ELF-1 (cell line): Measurements from ENCODE around the gene ZNF211.
A peak's percentile ranks its signal among the peaks of the same experiment; 100 is the strongest.

Experiments
- DNase-seq: peaks from one replicate; pipeline ENCODE4 v3.0.0-alpha.2; 2016; ENCODE audit warnings: low read depth, low spot score

ZNF211 gene

DNA sequence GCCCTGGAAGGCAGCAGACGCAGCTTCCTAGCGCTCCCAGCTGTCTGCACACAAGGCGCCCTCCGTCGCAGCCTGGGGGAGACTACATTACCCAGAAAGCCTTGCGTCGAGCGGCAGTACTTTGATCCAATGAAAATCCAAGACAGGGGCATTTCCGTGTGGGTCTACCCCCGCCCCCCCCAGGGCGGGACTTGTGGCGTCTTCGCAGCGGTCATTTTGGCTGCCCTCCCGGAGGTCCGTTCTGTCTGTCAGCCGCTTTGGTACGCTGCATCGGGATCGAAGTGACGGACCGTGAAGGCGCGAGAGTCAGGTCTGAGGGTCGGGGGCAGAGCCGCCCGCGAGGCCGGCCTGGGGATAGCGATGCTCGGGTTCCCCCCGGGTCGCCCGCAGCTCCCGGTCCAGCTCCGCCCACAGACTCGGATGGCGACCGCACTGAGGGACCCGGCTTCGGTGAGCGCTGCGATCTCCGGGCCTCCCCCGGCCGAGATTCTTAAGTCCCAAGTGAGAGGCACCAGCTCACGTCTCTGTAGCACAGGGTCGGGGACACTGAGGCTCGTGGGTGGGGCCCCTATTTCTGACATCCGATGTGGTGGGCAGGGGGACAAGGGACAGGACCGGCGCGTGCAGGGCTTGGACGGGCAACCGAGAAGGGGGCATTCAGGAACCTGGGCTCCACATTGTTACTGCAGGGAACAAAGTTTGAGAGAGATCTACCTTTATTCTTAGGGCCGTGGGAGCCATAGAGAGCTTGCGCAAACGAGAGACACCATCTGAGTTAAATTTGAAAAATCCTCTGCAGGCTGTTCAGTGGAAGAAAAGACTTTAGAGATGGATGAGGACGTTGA is at the start of gene ZNF211:
ZNF211 (plus strand) TSS at position 182 of the 845 bp plus-strand sequence; CDS start at position 361, 179 bp downstream.
- DNase-seq: peak; percentile 97

DNA sequence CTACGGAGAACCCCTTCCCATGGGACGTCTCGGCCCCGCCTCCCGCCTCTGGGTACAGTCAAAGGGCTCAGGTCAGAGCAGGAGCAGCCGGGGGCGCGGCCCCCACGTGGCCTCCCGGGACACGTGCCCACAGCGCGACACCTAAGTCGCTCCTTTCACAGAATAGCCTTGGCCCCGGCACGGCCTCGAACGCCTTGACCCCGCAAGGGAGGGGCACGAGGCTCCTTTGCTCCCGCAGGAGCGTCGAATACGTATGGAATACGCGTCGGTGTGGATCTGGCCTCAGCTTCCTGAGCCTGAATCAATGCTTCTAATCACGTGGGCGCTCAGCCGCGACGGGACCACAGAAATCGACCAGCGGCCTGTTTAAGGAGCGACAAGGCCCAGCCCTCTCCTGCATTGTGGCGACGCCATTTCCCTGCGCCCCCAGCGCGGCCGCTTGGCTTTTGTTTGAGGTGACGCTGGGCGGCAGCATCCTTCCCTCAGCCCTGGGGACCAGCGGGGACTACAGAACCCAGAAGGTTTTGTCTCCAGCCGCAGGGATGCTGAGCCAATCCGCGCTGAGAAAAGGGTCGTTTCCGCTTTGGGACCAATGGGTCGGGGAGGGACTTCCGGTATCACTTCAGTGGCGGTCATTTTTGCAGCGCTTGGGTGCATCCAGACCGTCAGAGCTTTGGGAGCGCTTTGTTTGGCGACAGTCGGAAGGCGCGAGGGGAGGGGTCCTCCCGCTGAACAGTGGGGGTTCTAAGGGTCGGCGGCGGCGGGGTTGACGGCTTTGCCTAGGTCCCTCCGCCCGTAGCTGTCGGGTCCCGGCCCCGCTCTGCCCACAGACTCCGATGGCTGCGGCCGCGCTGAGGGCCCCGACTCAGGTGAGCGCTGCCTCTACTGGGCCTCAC is 49.2 kb upstream of the ZNF211 start, which contains the start of gene ZIK1:
ZIK1 (plus strand) TSS at position 625 of the 896 bp plus-strand sequence; CDS start at position 837, 212 bp downstream.
- peak; percentile 96 for DNase-seq

DNA sequence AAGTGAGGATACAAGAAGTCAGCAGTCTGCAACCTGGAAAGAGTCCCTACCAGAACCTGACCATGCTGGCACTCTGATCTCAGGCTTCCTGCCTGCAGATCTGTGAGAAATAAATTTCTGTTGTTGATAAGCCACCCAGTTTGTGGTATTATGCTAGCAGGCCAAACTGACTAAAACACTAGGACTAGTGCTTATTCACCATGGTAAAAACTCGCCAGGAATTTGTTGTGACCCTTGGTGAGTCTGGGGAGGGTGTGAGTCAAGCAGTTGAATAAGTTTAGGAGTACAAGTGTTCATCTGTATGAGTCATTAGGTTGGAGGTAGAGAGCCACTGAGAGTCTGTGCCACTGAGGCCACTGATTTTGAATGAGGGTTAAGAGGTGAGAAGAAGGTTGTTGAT is 45.4 kb upstream of the ZNF211 start:
- DNase-seq: no peak

DNA sequence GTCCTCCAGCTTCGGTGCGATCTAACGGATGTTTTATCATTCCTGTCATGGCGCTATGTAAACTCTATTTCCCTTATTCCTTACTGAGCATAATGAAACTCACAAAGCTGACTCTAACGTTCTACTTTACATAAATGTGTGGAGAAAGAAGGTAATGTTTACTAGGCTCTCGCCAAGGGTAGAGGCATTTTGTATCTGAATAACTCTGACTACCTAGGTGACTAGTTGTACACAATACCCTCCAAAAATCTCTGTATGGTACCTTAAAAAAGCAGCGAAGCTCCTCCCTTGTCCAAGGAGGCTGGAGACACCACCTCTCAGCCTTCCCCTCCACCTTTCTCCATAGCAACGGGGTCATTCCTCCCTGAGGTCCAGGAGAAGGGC is 33.6 kb upstream of the ZNF211 start:
- no peak for DNase-seq

DNA sequence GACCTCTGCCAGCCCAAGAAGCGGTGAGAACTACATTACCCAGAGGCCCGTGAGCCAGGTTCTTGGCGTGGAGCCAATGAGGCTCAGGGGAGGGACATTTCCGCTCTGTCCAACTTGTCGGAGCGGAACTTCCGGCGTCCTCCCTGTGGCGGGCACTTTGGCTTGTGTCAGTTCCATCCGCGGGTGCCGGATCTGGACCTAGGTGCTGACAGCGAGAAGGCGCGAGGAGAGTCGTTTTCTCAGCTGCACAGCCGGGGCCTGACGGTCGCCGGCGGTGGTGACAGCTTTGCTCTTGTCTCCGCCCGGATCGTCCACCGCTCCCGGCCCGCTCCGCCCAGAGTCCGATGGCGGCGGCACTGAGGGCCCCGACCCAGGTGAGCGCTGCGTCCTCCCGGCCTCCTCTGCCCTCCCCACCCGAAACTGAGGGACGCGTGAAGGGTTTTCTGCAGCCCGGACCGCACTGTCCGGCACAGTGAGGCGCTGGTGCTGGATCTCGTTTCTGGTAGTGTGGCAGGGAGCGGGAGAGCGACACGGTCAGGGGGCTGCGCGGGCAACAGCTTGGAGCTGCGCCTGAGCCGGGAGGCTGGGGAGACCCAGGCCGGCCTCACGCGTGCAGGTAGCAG is 33.1 kb upstream of the ZNF211 start, which contains the start of gene ZNF530:
ZNF530 (plus strand) TSS at position 125 of the 623 bp plus-strand sequence. CDS start 4,461 bp downstream, outside the sequence.
- peak; percentile 91 for DNase-seq

DNA sequence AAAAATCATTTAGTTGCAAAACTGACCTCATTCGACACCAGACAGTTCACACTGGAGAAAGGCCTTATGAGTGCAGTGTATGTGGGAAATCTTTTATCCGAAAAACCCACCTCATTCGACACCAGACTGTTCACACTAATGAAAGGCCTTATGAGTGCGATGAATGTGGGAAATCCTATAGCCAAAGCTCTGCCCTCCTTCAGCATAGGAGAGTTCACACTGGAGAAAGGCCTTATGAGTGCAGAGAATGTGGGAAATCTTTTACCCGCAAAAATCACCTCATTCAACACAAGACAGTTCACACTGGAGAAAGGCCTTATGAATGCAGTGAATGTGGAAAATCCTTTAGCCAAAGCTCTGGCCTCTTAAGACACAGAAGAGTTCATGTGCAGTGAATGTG is 26.0 kb upstream of the ZNF211 start:
- no peak for DNase-seq

DNA sequence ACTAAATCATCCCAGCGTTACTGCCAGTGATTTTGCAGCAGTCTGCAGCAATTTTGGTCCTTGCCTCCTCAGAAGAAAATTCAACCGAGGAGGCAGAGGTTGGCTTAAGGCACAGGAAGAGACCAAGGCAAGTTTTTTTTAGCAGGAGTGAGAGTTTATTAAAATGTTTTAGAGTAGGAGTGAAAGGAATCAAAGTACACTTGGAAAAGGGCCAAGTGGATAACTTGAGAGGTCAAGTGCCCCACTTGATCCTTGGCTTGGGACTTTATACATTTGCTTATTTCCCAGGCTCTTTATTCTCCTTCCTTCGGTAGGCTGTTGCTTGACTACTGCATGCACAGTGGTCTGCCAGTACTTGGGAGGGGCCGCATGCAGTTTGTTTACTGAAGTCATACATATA is 21.9 kb upstream of the ZNF211 start:
- DNase-seq: no peak

DNA sequence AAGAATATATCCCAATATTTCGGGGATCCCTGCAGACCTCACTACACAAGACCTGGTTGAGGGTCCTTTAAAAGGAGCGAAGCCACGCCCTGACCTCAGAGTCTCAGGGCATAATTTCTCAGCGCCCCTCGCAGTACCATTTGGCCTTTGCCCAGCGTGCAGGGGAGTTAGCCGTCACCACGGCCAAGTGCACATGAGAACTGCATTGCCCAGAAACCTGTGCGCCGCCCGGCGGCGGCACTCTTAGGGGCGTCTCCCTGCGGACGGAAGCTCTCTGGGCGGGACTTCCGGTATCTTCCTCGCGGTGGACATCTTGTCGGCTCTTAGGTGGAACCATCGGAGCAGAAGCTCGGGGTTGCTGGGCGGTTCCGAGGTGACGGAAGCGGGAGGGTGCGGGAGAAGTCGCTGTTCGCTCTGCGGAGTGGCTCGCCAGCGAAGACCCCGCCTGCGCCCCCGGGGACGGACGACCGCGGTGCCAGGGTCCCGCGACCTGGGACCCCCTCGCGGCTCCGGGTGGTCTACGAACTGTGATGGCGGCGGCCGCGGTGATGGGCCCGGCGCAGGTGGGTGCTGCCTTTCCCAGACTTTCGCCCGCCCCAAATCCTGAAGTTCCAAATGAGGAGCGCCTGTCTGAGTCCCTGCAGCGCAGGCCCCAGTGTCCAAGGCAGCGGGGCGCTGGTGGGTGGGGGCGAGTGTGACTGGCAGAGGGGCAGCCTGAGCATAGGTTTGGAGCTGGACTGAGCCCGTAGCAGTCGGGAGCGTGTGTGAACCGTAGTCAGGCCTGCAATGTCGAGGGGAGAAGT is 18.8 kb upstream of the ZNF211 start, which contains the start of gene ZNF134:
ZNF134 (plus strand) TSS at position 302 of the 803 bp plus-strand sequence. CDS start 5,227 bp downstream, outside the sequence.
- DNase-seq: peak; percentile 92

DNA sequence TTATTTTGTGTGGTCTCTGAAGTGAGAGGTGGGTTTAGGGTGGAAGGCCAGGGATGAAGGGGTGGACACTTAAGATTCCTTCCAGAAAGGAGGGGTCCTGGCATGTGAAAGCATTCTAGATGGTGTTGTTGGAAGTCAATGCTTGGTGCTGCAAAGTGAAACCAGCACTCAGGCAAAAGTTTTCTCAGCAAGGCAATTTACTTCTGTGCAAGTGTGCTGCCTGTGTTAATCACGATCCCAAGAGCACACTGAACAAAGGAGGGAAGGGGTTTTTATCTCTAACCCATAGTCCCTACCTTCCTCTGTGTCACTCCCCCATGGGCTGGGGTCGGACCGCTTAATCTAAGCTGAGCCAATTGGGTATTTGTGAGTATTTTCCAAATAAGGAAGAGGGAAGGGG is 17.6 kb upstream of the ZNF211 start:
- no peak for DNase-seq

DNA sequence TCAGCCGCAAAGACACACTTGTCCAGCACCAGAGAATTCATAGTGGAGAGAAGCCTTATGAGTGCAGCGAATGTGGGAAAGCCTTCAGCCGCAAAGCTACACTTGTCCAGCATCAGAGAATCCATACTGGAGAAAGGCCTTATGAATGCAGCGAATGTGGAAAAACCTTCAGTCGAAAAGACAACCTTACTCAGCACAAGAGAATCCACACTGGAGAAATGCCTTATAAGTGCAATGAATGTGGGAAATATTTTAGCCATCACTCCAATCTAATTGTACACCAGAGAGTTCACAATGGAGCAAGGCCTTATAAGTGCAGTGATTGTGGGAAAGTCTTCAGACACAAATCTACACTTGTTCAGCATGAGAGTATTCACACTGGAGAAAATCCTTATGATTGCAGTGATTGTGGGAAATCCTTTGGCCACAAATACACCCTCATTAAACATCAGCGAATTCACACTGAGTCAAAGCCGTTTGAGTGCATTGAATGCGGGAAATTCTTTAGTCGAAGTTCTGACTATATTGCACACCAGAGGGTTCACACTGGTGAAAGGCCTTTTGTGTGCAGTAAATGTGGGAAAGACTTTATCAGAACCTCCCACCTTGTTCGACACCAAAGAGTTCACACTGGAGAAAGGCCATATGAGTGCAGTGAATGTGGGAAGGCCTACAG is 12.2 kb upstream of the ZNF211 start:
- DNase-seq: peak; percentile 16

DNA sequence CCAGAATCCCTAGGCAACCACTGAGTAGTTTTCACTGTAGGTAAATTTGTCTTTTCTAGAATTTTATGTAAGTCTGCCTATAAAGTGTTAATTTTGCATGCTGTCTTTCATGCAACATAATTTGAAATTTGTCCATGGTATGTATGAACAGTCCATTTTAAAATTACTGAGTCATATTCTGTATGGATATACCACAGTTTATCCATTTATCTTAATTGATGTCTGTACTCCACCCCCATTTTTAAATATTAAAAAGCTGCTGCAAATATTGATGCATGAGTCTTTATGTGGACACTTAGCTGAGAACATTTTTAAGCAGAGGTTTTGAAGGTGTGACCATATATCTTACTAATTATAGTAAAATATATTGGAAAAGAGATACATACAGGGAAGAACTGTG is 9.9 kb upstream of the ZNF211 start:
- no peak for DNase-seq

DNA sequence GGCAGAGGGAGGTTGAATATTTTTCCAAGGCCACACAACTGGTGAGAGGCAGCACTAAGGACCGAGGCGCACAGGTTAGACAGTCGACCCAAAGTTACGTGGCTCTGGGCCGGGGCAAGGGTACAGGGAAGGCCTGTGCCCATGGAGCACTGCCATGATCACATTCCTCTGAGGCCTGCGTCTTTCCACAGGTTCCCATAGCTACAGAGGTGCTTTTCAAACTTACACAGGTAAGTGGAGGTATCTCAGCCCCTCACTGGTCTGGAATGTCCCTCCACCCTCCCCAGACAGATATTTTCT is 814 bp downstream of the ZNF211 start:
- no peak for DNase-seq

DNA sequence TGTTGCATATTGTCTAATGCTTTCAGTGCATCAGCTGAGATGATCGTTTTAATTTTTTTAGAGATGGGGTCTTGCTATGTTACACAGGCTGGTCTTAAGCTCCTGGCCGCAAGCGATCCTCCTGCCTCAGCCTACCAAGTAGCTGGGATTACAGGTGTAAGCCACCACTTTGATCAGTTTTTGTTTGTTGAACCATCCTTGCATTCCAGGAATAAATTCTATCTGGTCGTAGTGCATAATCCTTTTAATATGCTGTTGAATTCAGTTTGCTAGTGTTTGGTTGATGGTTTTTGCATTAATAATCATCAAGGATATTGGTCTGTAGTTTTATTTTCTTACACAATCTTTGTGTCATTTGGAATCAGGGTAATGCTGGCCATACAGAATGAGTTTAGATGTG is 4.4 kb downstream of the ZNF211 start:
- no peak for DNase-seq

DNA sequence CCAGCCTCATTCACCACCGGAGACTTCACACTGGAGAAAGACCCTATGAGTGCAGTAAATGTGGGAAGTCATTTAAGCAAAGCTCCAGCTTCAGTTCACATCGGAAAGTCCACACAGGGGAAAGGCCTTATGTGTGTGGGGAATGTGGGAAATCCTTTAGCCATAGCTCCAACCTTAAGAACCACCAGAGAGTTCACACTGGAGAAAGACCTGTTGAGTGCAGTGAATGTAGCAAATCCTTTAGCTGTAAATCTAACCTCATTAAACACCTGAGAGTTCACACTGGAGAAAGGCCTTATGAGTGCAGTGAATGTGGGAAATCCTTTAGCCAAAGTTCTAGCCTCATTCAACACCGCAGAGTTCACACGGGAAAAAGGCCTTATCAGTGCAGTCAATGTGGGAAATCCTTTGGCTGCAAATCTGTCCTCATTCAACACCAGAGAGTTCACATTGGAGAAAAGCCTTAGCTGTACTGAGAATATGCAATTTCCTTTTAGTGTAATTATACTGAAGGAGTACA is 8.8 kb downstream of the ZNF211 start:
- no peak for DNase-seq

DNA sequence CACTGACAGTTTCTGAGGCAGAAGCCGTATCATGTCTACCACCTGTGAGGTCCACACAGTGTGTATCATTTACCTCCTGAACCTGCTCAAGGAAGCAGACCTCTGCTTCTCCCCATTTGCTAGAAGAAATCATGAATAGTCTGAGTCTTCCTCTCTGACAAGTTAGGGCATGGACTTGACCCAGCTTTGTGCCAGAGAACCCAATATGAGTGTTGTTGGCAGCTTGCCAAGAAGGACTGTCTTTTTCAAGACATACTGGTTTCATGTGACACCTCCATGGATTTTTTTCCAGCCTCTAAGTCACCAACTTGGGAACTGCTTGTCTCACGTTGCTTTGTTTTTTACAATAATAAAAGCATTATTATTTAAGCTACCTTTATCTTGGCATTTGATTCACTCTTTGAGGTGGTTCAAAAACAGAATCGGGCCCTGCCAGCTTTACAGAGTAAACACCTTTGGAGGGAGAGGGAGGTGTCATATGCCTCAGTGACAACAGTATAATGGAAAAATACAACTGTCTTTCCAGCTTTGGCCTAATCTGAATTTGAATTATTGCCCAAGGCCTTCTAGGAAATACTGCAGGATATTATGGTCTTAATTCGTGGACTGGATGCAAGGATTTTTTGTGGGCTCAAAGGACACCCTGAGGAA is 9.6 kb downstream of the ZNF211 start:
- no peak for DNase-seq

DNA sequence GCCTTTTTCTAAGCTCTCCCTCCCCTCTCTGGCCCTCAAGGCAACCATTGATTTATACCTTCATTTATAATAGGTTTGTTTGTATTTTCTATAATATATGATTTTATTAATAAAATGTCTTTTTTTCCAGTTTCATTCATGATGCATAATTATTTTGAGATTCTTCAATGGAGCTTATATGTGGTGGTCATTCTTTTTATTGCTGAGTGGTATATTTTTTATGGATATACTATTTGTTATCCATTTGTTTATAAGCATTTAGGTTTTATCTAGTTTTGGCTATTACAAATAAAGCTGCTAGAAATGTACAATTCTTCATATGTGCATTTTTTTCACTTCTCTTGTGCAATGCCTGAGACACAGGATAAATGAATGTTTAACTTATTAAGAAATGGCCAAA is 10.8 kb downstream of the ZNF211 start:
- no peak for DNase-seq

DNA sequence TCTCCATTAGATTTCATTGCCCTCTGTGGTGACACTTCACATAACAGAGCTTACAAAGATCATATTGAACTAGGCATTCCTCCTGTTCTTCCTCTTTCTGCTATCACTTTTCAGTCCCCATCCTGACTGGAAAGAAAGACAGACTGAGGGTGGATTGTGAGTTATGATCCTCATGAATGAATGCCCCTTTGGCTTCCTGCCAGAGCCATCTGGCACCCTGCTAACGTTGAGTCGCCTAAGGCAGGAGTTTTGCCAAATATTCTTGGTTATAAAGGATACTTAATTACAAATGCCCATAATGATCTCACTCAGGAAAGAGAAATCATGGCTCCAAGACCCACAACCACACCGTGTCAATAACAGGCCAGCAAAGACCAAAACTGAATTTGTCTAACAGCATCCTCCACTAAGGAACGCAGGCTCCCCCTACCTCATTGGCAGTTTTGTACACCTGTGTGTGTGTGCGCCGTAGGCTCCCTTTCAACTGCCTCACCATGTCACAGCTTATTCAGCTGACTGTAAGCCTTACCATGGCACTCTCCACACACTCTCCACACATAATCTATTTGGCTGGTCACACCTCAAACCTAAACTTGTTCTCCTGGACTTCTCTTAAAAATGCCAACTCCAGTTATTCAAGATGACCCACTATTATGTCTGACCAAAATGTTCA is 15.5 kb downstream of the ZNF211 start:
- DNase-seq: no peak

DNA sequence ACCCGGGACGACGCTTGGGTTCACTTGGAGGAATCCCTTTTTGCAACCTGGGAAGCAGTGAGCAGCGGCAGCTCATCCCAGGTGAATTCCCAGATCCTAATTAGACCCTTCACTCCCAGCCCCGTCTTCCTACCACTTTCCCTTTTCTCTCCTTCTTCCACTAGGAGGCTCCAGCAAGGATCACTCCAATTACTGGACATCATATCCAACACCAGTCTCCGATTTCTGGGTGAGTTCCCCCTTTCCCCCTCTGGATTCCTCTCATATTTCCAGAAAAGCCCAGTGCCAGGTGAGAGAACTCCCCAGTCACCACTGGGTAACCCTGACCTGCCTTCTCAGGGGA is 18.7 kb downstream of the ZNF211 start:
- DNase-seq: no peak

DNA sequence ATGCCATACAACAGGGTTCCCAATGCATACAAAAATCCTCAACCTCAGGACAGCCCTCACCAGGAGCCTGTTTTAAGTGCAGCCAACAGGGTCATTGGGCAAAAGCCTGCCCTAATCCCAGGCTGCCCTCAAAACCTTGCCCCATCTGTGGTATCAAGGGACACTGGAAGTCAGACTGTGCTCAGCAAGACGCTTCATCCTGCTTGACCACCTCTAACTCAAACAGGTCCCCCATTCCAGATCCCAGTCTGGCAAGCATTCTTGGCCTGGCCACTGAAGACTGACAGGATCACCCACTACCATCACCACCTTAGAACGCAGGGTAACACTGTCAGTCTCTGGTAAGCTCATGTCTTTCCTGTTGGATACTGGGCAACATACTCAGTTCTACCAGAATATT is 20.7 kb downstream of the ZNF211 start:
- DNase-seq: no peak
